K562 (cell line): ENCODE data around the gene DUSP10. TPM values are rescaled to one million over a fixed set of nuclear protein-coding genes. Genes with fewer than 3 reads are reported as not detected.

Source experiments
- ATAC-seq: fragments of 200-7000 bp; cut with Tn5 transposase; 3 replicates; pipeline ENCODE4 v1.9.1; 2020; ENCODE audit warnings: moderate library complexity
- BruUV-seq: library from RNA; stranded (reverse); fragments of 400-500 nt; replicated peaks from 2 replicates; lab custom pipeline; 2021; lab: Mats Ljungman, UMichigan
- CTCF ChIA-PET: fragments of 300-600 bp; formaldehyde crosslinking; extraction: SDS; loops from one replicate; lab custom pipeline; 2021; ENCODE audit warnings: low intra/inter-chr PET ratio; lab: Yijun Ruan, JAX
- POLR2A ChIA-PET: fragments of 300-600, 350-650 bp; sonication (Branson Sonifier 250); formaldehyde crosslinking; extraction: SDS; loops from one replicate; lab custom pipeline; 2021; ENCODE audit warnings: antibody characterized with exemption, inconsistent platforms; lab: Yijun Ruan, JAX
- DNase-seq, 4 experiments: peaks; one replicate each; pipeline versions ENCODE4 v3.0.0 to v3.0.0-alpha.2; 2011 to 2018; ENCODE audit warnings: low spot score in 3 of 4, mixed read lengths in 3 of 4; ENCODE audit errors: extremely low read depth in 1 of 4
- FAIRE-seq: peaks from 2 replicates; lab custom pipeline; 2011; peaks lifted over from hg19 to GRCh38; lab: Jason Lieb, UNC
- H2AFZ ChIP-seq: 2 replicates; pipeline ENCODE4 v1.6.0; 2011; ENCODE audit warnings: low read depth, low read length, control low read depth, inconsistent platforms
- H3K27ac ChIP-seq: fragments of 200-600 bp; 3 replicates; pipeline ENCODE4 v1.8.0; 2011; ENCODE audit warnings: low read depth, mild to moderate bottlenecking, control low read depth, inconsistent platforms, low read length, moderate library complexity, mixed read lengths; ENCODE audit errors: extremely low read depth
- H3K27me3 ChIP-seq, 2 experiments: fragments of 300-600 bp in 1 of 2; 2 replicates in 1 of 2; 3 replicates in 1 of 2; pipeline versions ENCODE4 v1.6.0 to v1.8.0; 2011; ENCODE audit warnings: inconsistent platforms in 2 of 2, low read length in 2 of 2, mild to moderate bottlenecking in 1 of 2, mixed read lengths in 1 of 2, moderate library complexity in 1 of 2; ENCODE audit not compliant: control insufficient read depth in 2 of 2, insufficient read depth in 2 of 2
- H3K36me3 ChIP-seq: fragments of 300-600 bp; 3 replicates; pipeline ENCODE4 v1.8.0; 2011; ENCODE audit warnings: mild to moderate bottlenecking, low read length, inconsistent platforms; ENCODE audit not compliant: control insufficient read depth, insufficient read depth
- H3K4me1 ChIP-seq, 2 experiments: fragments of 200-600 bp in 1 of 2; replicated peaks in 1 of 2; 2 replicates in 1 of 2; 3 replicates in 1 of 2; pipeline versions ENCODE4 v1.5.1 to v1.8.0; 2011; ENCODE audit warnings: inconsistent platforms in 2 of 2, low read length in 2 of 2, mild to moderate bottlenecking in 1 of 2, mixed read lengths in 1 of 2, moderate library complexity in 1 of 2; ENCODE audit not compliant: control insufficient read depth in 2 of 2, insufficient read depth in 2 of 2
- H3K4me2 ChIP-seq: 2 replicates; pipeline ENCODE4 v1.6.1; 2011; ENCODE audit warnings: low read length, control low read depth, inconsistent platforms, mixed read lengths; ENCODE audit not compliant: insufficient read depth
- H3K4me3 ChIP-seq: fragments of 200-600 bp; sonication (generic), shearing (Covaris generic); 2 replicates; pipeline ENCODE4 v1.5.1; 2016; ENCODE audit warnings: control low read depth, inconsistent platforms
- H3K79me2 ChIP-seq: fragments of 200-600 bp; 3 replicates; pipeline ENCODE4 v1.8.0; 2011; ENCODE audit warnings: low read length, inconsistent platforms; ENCODE audit not compliant: control insufficient read depth, insufficient read depth
- H3K9ac ChIP-seq, 2 experiments: 2 replicates each; pipeline versions ENCODE4 v1.6.0 to v1.6.1; 2011; ENCODE audit warnings: low read depth in 2 of 2, low read length in 2 of 2, control low read depth in 1 of 2, inconsistent platforms in 1 of 2, mild to moderate bottlenecking in 1 of 2, mixed read lengths in 1 of 2; ENCODE audit not compliant: insufficient read depth in 1 of 2
- H3K9me1 ChIP-seq: one replicate; pipeline ENCODE4 v1.6.0; 2011; ENCODE audit warnings: inconsistent platforms, mild to moderate bottlenecking, low read length, moderate library complexity; ENCODE audit not compliant: control insufficient read depth, insufficient read depth
- H3K9me3 ChIP-seq: replicated peaks from 2 replicates; pipeline ENCODE4 v1.5.1; 2011; ENCODE audit warnings: low read depth, low read length, inconsistent platforms; ENCODE audit not compliant: control insufficient read depth, insufficient read depth
- H4K20me1 ChIP-seq: replicated peaks from 2 replicates; pipeline ENCODE4 v1.6.1; 2011; ENCODE audit warnings: low read length, inconsistent platforms, mixed read lengths; ENCODE audit not compliant: control insufficient read depth, insufficient read depth
- ADNP ChIP-seq: fragments of 200-800 bp; sonication (Bioruptor generic); IDR thresholded peaks from 2 replicates; pipeline ENCODE4 v1.6.1; 2016; ENCODE audit warnings: missing genetic modification characterization, missing compliant biosample characterization
- HNRNPLL ChIP-seq: fragments of 200-400 bp; formaldehyde crosslinking; IDR thresholded peaks from 2 replicates; pipeline ENCODE4 v1.6.1; 2017; ENCODE audit warnings: low read length, low read depth, mild to moderate bottlenecking; ENCODE audit not compliant: poor library complexity, severe bottlenecking
- POU5F1 ChIP-seq: fragments of 150-350 bp; IDR thresholded peaks from 2 replicates; pipeline ENCODE4 v1.6.1; 2014; ENCODE audit warnings: borderline replicate concordance, low read length, low read depth, mild to moderate bottlenecking; ENCODE audit not compliant: partially characterized antibody
- RCOR1 ChIP-seq, 2 experiments: IDR thresholded peaks; 2 replicates each; pipeline ENCODE4 v1.6.1; 2012; ENCODE audit warnings: low read depth in 2 of 2, low read length in 2 of 2, borderline replicate concordance in 1 of 2, improper control_type of control experiment in 1 of 2
- TEAD4 ChIP-seq, 2 experiments: sonication (generic) in 1 of 2; formaldehyde crosslinking in 1 of 2; IDR thresholded peaks; 2 replicates each; pipeline versions ENCODE4 v1.6.1 to v1.8.0; 2012 to 2022; ENCODE audit warnings: borderline replicate concordance in 1 of 2, inconsistent platforms in 1 of 2, low read length in 1 of 2, mild to moderate bottlenecking in 1 of 2, missing genetic modification reagents in 1 of 2
- ZNF583 ChIP-seq: fragments of 250-450 bp; sonication (Bioruptor Pico); IDR thresholded peaks from 2 replicates; pipeline ENCODE4 v1.4.0; 2020
- WGBS: fragments of 100-300 bp; shearing (Covaris generic); methylation state at CpG from one replicate; pipeline ENCODE4 v1.1.6; 2016; ENCODE audit warnings: low coverage, mixed read lengths; ENCODE audit not compliant: insufficient coverage; ENCODE audit errors: missing lambda C conversion rate; 5-methylcytosine and 5-hydroxymethylcytosine counted together
- in situ Hi-C: fragments of 300-500 bp; cut with MboI; formaldehyde crosslinking; loops from 4 replicates; pipeline ENCODE4 v1.15.0; 2018; ENCODE audit warnings: inconsistent platforms, mixed read lengths
- intact Hi-C: fragments of 100-400 bp; cut with micrococcal nuclease; formaldehyde crosslinking; loops from 2 replicates; pipeline ENCODE4 v1.14.2; 2022
- polyA plus RNA-seq, 8 experiments: library from polyadenylated mRNA; depleted of rRNA in 4 of 8; stranded (reverse) in 5 of 8; unstranded in 3 of 8; fragments of >200 nt; fragmentation: Nextera tagmentation in 2 of 8; fragmentation: Illumina TruSeq in 1 of 8; extraction: Ambion mirVana in 2 of 8; extraction: Trizol in 1 of 8; gene quantifications; 2 replicates each; pipeline versions ENCODE4 v1.2.1 to v1.2.3, GENCODE V29; 2011 to 2014; ENCODE audit warnings: inconsistent platforms in 1 of 8, missing spikeins in 1 of 8
- total RNA-seq, 7 experiments: library from RNA; depleted of rRNA in 6 of 7; stranded (reverse); fragments of >200 nt in 6 of 7; fragmentation: Illumina TruSeq in 2 of 7; extraction: Trizol in 2 of 7; gene quantifications; 2 replicates each; pipeline versions ENCODE4 v1.2.1 to v1.2.3, GENCODE V29; 2011 to 2021; ENCODE audit warnings: low replicate concordance in 1 of 7
- TF ChIP-seq, protein P1 (sequence below): fragments of 450-650 bp; formaldehyde crosslinking; IDR thresholded peaks from 2 replicates; pipeline ENCODE4 v1.4.0; 2020; ENCODE audit warnings: mild to moderate bottlenecking
- TF ChIP-seq, protein P2 (sequence below): IDR thresholded peaks from 2 replicates; pipeline ENCODE4 v1.6.1; 2016; ENCODE audit warnings: missing genetic modification characterization, missing compliant biosample characterization

DUSP10 gene
- total and polyA plus RNA-seq, 9 of the 15 experiments (the other 6 are each of a cell fraction or from before 2014, with no cell fraction given), result 1.7 to 8.3 (median 6.1) TPM

DNA sequence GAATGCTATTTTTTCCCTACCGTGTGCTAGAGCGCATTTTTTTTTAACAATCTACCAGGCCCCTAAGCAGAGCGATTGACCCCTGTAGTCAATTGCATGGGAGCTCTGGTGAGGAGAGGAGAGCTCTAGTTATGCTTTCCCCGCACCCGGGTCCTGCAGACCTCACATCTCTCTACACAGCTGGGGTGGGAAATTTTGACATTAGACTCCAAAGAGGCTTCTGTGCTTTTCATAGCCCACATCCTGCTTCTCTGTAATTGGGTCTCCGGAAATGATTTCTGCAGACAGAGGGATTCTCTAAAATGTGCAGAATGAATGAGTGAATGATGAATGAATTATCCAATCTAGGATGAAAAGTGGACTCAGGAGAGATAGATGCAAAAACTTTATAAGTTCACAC lies 41.5 kb upstream of the DUSP10 start:
- no peak for DNase-seq
- Histone ChIP-seq H2AFZ (no peak overlapping the region), H3K27me3 (no peaks in the 10 kb centered on the region), H3K79me2 (no peaks in the 10 kb centered on the region), H3K4me2 (no peak overlapping the region), H3K27ac (no peak overlapping the region), H3K4me1 (peaks cover 0 to 14% of the 10 kb centered on the region in 2 experiments; a peak in 2 of 5 replicates), H3K36me3 (no peaks in the 10 kb centered on the region), H3K4me3 (no peak overlapping the region), H3K9me1 (no peaks in the 10 kb centered on the region), H4K20me1 (no peaks in the 10 kb centered on the region)
- WGBS, result 24% methylated on average over 6 of the region's 6 CpGs
- POLR2A ChIA-PET, result interaction anchor here (0.5 to 1.8 kb wide), 2 partner anchors 19 to 21 kb away, joined by 3 to 4 read pairs; no protein-coding TSS in a partner anchor
- TF ChIP-seq ADNP (tag), result no peak
- TF ChIP-seq, protein P1, sequence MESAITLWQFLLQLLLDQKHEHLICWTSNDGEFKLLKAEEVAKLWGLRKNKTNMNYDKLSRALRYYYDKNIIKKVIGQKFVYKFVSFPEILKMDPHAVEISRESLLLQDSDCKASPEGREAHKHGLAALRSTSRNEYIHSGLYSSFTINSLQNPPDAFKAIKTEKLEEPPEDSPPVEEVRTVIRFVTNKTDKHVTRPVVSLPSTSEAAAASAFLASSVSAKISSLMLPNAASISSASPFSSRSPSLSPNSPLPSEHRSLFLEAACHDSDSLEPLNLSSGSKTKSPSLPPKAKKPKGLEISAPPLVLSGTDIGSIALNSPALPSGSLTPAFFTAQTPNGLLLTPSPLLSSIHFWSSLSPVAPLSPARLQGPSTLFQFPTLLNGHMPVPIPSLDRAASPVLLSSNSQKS, result no peak
- no peak for TF ChIP-seq HNRNPLL
- no peak for TF ChIP-seq ZNF583 (CRISPR knock-in tag)
- no peak for TF ChIP-seq POU5F1
- no peak for TF ChIP-seq RCOR1 (IDR thresholded peaks at IDR 0.05; ENCODE audit: borderline replicate concordance in 1 of 2, low read depth in 2 of 2, low read length in 2 of 2)
- TF ChIP-seq, protein P2, sequence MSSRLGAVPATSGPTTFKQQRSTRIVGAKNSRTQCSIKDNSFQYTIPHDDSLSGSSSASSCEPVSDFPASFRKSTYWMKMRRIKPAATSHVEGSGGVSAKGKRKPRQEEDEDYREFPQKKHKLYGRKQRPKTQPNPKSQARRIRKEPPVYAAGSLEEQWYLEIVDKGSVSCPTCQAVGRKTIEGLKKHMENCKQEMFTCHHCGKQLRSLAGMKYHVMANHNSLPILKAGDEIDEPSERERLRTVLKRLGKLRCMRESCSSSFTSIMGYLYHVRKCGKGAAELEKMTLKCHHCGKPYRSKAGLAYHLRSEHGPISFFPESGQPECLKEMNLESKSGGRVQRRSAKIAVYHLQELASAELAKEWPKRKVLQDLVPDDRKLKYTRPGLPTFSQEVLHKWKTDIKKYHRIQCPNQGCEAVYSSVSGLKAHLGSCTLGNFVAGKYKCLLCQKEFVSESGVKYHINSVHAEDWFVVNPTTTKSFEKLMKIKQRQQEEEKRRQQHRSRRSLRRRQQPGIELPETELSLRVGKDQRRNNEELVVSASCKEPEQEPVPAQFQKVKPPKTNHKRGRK (tag), result no peak
- TF ChIP-seq TEAD4 (IDR thresholded peaks at IDR 0.05; ENCODE audit: low read length), result no peak
- no peak for TF ChIP-seq TEAD4 (CRISPR knock-in tag; IDR thresholded peaks at IDR 0.05; ENCODE audit: borderline replicate concordance)
- TF ChIP-seq, all 486 proteins: peak for 0
- CTCF ChIA-PET, result no interaction called here
- no peak for ATAC-seq
- H3K9ac ChIP-seq, result no peak overlapping the region
- H3K9me3 ChIP-seq, result no peaks in the 10 kb centered on the region
- no TSS peak for BruUV-seq
- intact Hi-C loops (no loop called here), in situ Hi-C loops (no loop called here)
- no peak for FAIRE-seq
